Measurements from ENCODE around the gene FANCM.
"Not testable (repeated sequence)": the region's sequence is repeated elsewhere in the genome, so short reads cannot be mapped to it uniquely, and the experiment has no call there.

Gene FANCM

DNA sequence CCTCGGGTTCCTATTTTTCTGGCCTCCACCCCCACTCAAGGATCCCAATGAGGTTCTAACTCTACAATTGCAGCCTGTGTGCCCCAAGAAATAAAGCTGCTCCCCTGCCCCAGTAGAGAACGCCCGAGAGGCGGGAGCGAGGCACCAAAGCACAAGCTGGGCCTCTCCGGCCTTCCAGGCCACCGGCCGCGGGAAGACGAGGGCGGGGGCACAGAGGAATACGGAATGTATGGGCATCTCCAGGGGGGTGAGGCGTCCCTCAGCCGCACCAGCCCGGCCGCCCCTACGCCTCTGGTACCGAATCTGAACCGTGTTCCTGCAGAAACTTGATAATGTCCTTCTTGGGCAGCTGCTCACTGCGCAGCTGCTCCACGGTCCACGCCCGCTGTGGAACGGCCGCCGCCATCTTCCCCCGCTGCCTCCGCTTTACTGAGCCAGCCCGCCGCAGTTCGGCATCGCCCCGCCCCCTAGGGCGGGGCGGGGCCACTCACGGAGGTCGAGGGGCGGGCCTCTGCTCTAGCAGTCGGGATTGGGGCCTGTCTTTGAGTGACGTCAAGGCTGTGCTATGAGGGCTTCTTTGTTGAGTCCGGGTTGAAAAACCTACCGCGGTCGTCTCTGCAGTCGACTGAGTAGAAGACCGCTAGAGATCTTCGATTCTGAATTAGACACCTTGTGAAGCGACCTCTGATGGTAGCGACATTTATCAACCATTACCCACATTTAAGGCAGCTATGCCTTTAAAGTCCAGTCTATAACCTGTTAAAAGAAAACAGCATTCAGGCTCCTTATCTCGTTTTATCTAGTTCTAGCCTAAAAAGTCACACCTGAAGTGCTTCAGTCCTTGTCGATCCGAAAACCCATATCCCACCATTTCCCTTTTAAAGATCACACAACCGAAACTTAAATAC, 1.4 kb upstream of the FANCM start, which contains the start of gene FKBP3:
Gene FKBP3, minus strand, starts transcription at position 431 of the 908 bp plus-strand sequence. Its CDS starts 25 bp downstream, at position 406.
- Histone ChIP-seq H3K9me3 (replicated peaks in 1 of 11) (no peaks in the 10 kb centered on the region), H4K20me1 (peaks cover 0 to 13% (median 0%) of the 10 kb centered on the region in 11 experiments; a peak in 6 of 22 replicates), H3K4me1 (peaks cover 23 to 59% (median 42%) of the 10 kb centered on the region in 10 experiments), H3K27me3 (no peaks in the 10 kb centered on the region), H3K27ac (peak within 1 kb of the TSS; percentile 89 to 97 (median 94)), H3K4me3 (peak within 1 kb of the TSS; percentile 61 to 91 (median 86)), H3K9ac (peak within 1 kb of the TSS; percentile 89 to 96 (median 94)), H3K36me3 (peaks cover 4 to 26% (median 7%) of the 10 kb centered on the region in 11 experiments; a peak in 20 of 22 replicates), H3K4me2 (peak within 1 kb of the TSS; percentile 77 to 95 (median 91))
- no peak for TF ChIP-seq Cebpa-rat (IDR thresholded peaks at IDR 0.05)

DNA sequence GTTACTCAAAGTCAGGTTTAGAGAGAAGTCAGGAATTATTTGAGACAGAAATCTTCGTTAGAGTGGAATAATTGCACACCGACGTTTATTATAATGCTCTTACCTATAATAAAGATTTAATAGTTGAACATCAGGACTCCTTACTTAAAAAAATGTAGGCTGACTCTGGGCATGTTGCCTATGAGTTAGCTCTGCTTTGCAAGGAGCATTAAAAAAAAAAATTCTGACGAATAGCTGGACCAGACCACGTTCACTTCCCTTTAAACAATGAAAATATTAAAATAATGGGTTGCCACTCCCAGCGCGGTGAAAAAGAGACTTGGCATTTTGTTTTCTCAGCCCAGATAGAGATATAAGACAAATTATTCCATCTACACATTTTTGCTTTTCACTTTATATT, 574 bp upstream of the FANCM start:
- H4K20me1 ChIP-seq = peaks cover 0 to 22% (median 0%) of the 10 kb centered on the region in 11 experiments; a peak in 6 of 22 replicates
- no peak for TF ChIP-seq Cebpa-rat (IDR thresholded peaks at IDR 0.05)
- peaks cover 23 to 59% (median 45%) of the 10 kb centered on the region in 10 experiments for H3K4me1 ChIP-seq
- peaks cover 0 to 27% (median 0%) of the 10 kb centered on the region in 11 experiments; a peak in 5 of 22 replicates for H3K36me3 ChIP-seq
- H3K4me2 ChIP-seq = peak overlapping the region; percentile 77 to 95 (median 91)
- no peaks in the 10 kb centered on the region for H3K27me3 ChIP-seq
- H3K27ac ChIP-seq = peak overlapping the region; percentile 89 to 97 (median 94)
- no peaks in the 10 kb centered on the region for H3K9me3 ChIP-seq (replicated peaks in 1 of 11)
- H3K9ac ChIP-seq = peak overlapping the region; percentile 89 to 96 (median 94)
- H3K4me3 ChIP-seq = peak overlapping the region; percentile 61 to 91 (median 86)

DNA sequence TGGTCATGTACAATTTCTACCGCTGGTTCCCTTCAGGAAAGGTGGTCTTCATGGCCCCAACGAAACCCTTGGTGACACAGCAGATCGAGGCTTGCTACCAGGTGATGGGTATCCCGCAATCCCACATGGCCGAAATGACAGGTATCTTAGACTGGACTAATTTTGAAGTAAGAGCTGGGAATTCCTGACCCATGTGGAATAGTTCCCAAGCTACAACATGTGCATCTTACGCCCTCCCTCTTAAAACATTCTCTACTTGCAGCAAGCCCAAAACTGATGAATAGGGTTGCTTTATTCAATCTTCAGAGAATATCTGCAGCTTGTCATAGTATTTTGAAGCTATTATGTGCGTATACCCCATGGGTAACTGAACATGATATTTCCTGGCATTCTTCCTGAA, 669 bp downstream of the FANCM start:
- peak overlapping the region; percentile 61 to 91 (median 86) for H3K4me3 ChIP-seq
- peaks cover 0 to 25% (median 6%) of the 10 kb centered on the region in 11 experiments; a peak in 5 of 22 replicates for H3K36me3 ChIP-seq
- H3K27ac ChIP-seq = peak overlapping the region in 10 of 11 experiments; percentile 54 to 96 (median 91); a peak in 19 of 22 replicates

DNA sequence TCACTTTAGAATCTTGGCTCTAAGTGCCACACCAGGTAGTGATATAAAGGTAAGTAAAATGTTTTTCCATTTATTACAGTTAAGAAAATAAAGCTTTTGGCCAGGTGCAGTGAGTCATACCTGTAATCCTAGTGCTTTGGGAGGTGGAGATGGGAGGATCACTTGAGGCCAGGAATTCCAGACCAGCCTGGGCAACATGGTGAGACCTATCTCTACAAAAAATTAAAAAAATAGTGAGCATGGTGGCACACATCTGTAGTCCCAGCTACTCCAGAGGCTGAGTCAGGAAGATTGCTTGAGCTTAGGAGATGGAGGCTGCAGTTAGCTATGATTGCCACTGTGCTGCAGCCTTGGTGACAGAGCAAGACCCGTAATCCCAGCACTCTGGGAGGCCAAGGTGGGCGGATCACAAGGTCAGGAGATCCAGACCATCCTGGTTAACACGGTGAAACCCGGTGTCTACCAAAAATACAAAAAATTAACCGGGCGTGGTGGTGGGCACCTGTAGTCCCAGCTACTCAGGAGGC, 5.0 kb downstream of the FANCM start:
- Histone ChIP-seq H3K4me1 (peaks cover 17 to 34% (median 26%) of the 10 kb centered on the region in 10 experiments), H4K20me1 (peaks cover 0 to 24% (median 0%) of the 10 kb centered on the region in 11 experiments; a peak in 7 of 22 replicates), H3K27ac (no peak overlapping the region), H3K27me3 (no peaks in the 10 kb centered on the region), H3K9me3 (replicated peaks in 1 of 11) (peaks cover 0 to 9% (median 0%) of the 10 kb centered on the region in 11 experiments; a peak in 3 of 22 replicates), H3K36me3 (peaks cover 0 to 33% (median 21%) of the 10 kb centered on the region in 11 experiments; a peak in 17 of 22 replicates), H3K4me2 (no peak overlapping the region), H3K9ac (no peak overlapping the region), H3K4me3 (no peak overlapping the region)
- TF ChIP-seq Cebpa-rat (IDR thresholded peaks at IDR 0.05) = no peak

More for the DNA sequence above, 669 bp downstream of the FANCM start:
- peak overlapping the region; percentile 78 to 97 (median 91) for H3K4me2 ChIP-seq
- peaks cover 23 to 47% (median 40%) of the 10 kb centered on the region in 10 experiments for H3K4me1 ChIP-seq
- peak overlapping the region; percentile 74 to 96 (median 94) for H3K9ac ChIP-seq
- H4K20me1 ChIP-seq = peaks cover 0 to 16% (median 0%) of the 10 kb centered on the region in 11 experiments; a peak in 6 of 22 replicates
- no peak for TF ChIP-seq Cebpa-rat (IDR thresholded peaks at IDR 0.05)
- no peaks in the 10 kb centered on the region for H3K9me3 ChIP-seq (replicated peaks in 1 of 11)
- H3K27me3 ChIP-seq = no peaks in the 10 kb centered on the region

DNA sequence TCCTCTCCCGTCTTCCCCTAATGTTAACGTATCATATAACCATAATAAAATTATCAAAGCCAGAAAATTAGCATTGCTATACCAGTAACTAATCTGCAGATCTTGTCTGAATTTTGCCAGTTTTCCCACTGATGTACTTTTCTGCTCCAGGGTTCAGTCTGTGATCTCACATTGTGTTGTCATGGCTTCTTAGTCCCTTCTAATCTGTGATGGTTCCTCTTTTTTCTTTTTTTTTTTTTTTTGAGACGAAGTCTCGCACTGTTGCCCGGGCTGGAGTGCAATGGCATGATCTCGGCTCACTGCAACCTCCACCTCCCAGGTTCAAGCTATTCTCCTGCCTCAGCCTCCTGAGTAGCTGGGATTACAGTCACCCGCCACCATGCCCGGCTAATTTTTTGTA, 6.4 kb downstream of the FANCM start:
- H3K36me3 ChIP-seq = peaks cover 0 to 33% (median 21%) of the 10 kb centered on the region in 11 experiments; a peak in 17 of 22 replicates
- H3K27me3 ChIP-seq; H3K9me3 ChIP-seq (replicated peaks in 1 of 11); H3K27ac ChIP-seq; H3K9ac ChIP-seq; H3K4me3 ChIP-seq; H3K4me2 ChIP-seq: not testable (repeated sequence)
- H4K20me1 ChIP-seq = peaks cover 0 to 18% (median 0%) of the 10 kb centered on the region in 11 experiments; a peak in 7 of 22 replicates
- H3K4me1 ChIP-seq = peaks cover 14 to 27% (median 19%) of the 10 kb centered on the region in 10 experiments

DNA sequence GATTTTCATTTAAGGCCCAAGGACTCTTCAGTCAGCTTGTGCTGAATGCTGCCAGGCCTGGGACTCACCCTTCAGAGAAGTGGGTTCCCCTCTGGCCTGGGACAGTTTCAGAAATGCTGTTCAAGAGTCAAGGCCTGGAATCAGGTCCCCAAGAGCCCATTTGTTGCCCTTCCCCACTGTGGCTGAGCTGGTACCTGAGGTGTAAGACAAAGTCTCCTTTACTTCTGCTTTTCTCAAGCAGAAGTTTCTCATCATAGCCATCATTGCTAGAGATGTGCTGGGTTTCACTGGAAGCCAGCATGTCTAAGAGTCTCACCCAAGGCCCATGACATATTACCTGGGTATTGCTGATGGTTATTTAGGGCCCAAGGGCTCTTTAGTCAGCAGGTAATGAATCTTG, 8.9 kb downstream of the FANCM start:
- Histone ChIP-seq H3K9me3 (replicated peaks in 1 of 11) (peaks cover 0 to 9% (median 0%) of the 10 kb centered on the region in 11 experiments; a peak in 3 of 22 replicates), H3K9ac (no peak overlapping the region), H3K4me3 (no peak overlapping the region), H4K20me1 (peaks cover 0 to 14% (median 0%) of the 10 kb centered on the region in 11 experiments; a peak in 3 of 22 replicates), H3K27ac (no peak overlapping the region), H3K36me3 (peaks cover 0 to 38% (median 26%) of the 10 kb centered on the region in 11 experiments; a peak in 17 of 22 replicates), H3K4me1 (peaks cover 0 to under 1% (median 0%) of the 10 kb centered on the region in 10 experiments; a peak in 2 of 20 replicates), H3K4me2 (no peak overlapping the region), H3K27me3 (no peaks in the 10 kb centered on the region)
- TF ChIP-seq Cebpa-rat (IDR thresholded peaks at IDR 0.05) = no peak

DNA sequence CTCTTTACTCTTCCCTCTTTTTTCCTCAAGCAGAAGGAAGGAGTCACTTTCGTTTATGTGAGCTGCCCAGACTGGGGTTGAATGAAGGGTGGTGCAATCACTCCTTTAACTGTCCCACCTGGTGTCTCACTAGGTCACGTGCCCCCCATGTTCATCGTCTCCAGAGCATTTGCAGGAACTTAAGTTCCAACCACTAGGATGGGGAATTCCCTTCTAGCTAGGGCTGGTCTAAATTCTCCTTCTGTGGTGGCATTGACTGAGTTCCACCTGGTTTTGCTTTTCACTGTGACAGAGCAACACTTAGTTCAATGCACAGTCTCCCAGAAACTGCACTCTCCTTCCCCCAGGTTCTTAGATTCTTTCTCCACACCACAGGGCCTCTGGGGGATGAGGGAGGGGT, 9.5 kb downstream of the FANCM start:
- Histone ChIP-seq H3K9me3 (replicated peaks in 1 of 11) (peaks cover 0 to 9% (median 0%) of the 10 kb centered on the region in 11 experiments; a peak in 3 of 22 replicates), H3K36me3 (peaks cover 0 to 41% (median 29%) of the 10 kb centered on the region in 11 experiments; a peak in 17 of 22 replicates), H4K20me1 (peaks cover 0 to 14% (median 0%) of the 10 kb centered on the region in 11 experiments; a peak in 3 of 22 replicates), H3K27ac (no peak overlapping the region), H3K4me1 (no peaks in the 10 kb centered on the region), H3K4me3 (no peak overlapping the region), H3K9ac (no peak overlapping the region), H3K27me3 (no peaks in the 10 kb centered on the region), H3K4me2 (no peak overlapping the region)
- no peak for TF ChIP-seq Cebpa-rat (IDR thresholded peaks at IDR 0.05)

DNA sequence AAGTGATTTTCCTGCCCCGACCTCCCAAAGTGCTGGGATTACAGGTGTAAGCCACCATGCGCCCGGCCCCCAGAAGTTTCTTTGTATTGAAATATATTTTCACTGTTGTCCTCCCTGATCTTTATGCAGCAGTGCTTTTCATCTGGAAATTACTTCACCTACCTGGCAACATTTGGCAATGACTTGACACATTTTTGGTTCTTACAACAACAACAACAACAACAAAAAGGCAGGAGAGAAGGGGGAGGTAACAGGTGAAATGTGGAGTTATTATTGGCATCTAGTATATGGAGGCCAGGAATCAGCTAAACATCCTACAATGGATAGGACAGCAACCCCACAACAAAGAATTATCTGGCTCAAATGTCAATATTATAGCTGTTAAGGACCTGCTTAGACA, 13.9 kb downstream of the FANCM start:
- no peaks in the 10 kb centered on the region for H3K27me3 ChIP-seq
- H3K9me3 ChIP-seq (replicated peaks in 1 of 11) = peaks cover 0 to 9% (median 0%) of the 10 kb centered on the region in 11 experiments; a peak in 3 of 22 replicates
- no peak overlapping the region for H3K9ac ChIP-seq
- peaks cover 0 to 4% (median 0%) of the 10 kb centered on the region in 11 experiments; a peak in 1 of 22 replicates for H4K20me1 ChIP-seq
- H3K27ac ChIP-seq = no peak overlapping the region
- peaks cover 0 to 51% (median 32%) of the 10 kb centered on the region in 11 experiments; a peak in 20 of 22 replicates for H3K36me3 ChIP-seq
- no peaks in the 10 kb centered on the region for H3K4me1 ChIP-seq
- no peak overlapping the region for H3K4me3 ChIP-seq
- H3K4me2 ChIP-seq = no peak overlapping the region
- TF ChIP-seq Cebpa-rat (IDR thresholded peaks at IDR 0.05) = no peak

Data from BLaER1 treated with 17β-estradiol and CSF1 and Interleukin-3, amounts not matched to agents 10 nM and 100 nM (cell line).